Measurements from ENCODE around the gene SKIL.
"Not testable (repeated sequence)": the region's sequence is repeated elsewhere in the genome, so short reads cannot be mapped to it uniquely, and the experiment has no call there.

The SKIL gene

GRCh38 chr3:170357176-170358041 lies at the start of gene SKIL:
SKIL (plus strand) TSS chr3:170357715; CDS start chr3:170360332, 2,617 bp downstream.
- DNase-seq (ENCODE audit: low spot score): peak; percentile 94

DNA sequence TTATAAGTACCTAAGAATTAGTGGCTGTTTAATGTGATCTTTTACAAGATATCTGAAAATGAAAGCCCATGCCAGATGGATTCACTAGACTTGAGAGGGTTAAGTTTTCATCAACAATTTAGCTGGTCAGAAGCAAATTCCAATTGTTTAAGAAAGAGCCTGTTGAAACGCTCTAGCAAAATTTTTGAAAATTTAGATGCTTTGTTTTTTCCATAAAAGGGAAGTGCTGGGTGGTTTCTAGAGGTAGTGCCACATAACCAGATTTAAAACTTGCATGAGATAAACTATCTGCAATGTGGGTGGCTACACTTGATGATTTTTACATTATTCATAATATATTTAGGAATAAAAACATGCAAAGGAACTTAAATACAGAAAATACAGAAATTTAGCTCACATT lies 48.5 kb upstream of the SKIL start:
- no peak for DNase-seq (ENCODE audit: low spot score)

- no peak for DNase-seq (ENCODE audit: low spot score)
Measured at GRCh38 chr3:170317954-170318353, 39.6 kb upstream of the SKIL start.

DNA sequence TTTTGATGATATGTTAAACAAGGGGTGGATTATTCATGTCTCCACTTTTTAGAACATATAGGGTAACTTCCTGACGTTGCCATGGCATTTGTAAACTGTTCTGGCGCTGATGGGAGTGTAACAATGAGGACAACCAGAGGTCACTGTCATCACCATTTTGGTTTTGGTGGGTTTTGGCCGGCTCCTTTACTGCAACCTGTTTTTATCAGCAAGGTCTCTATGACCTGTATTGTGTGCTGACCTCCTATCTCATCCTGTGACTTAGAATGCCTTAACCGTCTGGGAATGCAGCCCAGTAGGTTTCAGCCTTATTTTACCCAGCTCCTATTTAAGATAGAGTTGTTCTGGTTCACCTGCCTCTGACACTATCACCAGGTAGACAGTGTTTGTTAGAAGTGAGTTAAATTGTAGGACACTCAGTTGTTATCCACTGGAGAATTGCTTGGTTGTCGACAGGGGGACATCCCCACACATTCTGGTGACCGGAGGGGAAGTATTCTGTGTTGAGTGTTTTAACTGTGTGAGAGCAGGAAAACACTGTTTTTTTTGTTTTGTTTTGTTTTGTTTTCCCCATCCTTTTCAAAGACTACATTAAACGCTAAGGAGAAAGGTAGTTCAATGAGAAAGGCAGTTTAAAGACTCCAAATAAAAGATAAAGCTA lies 36.9 kb upstream of the SKIL start:
- no peak for DNase-seq (ENCODE audit: low spot score)

DNA sequence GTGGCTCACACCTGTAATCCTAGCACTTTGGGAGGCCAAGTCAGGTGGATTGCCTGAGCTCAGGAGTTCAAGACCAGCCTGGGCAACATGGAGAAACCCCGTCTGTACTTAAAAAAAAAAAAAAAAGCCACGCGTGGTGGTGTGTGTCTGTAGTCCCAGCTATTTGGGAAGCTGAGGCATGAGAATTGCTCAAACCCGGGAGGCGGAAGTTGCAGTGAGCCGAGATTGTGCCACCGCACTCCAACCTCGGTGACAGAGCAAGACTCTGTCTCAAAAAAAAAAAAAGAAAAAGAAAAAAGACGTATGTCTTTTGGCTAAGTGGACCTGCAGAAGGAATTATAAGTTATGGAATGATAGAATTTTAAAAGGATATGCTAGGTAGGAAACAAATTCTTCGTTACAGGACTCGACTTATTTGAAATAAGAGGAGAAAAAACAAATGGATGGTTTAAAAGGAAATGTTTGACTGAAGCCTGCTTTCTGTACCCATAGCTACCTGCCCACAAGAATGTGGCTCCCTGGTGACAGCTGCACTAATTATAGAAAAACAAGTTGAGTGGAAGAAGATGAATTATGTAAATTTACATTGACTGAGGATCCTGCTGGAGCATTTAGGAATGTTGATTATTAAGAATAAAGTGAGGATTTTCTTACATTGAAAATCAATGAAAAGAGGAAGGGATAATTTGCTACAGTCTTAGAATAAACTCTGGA lies 36.0 kb upstream of the SKIL start:
- peak; percentile 29 for DNase-seq (ENCODE audit: low spot score)

DNA sequence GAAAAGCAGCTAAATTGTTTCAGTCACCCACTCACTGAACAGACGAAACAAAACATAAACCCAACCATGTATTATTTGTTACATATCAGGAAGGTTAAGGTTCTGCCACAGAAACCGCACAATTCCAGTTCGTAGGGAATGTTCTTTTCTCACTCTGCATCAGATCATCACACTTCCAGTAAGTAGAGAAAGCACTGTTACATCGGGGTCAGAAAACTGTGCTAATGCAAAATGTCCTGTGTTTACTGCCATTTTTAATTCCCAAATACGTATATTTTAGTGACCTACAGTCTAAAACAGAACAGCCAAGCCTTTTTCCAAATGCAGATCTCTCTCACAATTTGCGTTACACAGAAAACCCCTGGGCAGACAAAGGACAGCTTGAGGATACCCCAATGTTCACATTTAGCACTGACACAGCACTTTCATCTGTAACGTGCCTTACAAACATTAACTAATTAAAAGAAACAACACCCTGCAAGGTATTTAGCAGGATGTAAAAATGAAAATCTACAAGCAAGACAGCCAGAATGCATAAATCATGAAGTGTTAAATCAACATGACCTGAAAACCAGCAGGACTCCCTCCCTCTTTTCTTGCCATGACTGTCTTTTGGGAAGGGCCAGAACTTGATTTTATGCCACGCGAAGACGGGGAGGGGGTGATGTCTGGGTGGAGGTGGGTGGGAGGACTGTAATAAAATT lies 34.8 kb upstream of the SKIL start:
- DNase-seq (ENCODE audit: low spot score): no peak

DNA sequence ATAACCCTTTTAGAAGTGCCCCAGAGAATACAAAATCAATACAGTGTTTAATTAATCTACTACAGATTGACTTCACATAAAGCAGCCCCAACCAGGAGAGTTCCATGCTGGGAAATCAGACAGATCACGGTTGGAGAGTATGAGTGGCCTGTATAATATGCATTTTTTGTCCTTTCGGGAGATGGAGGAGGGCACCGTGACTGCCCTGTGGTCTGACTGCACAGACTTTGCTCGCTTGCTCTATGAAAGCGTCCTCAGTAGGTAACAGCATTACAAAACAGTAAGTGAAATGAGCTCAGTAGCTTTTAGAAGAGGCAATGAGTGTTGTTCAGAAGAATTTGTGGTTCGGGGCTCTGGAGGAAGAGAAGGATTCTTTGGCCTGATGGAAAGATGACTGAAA lies 34.2 kb upstream of the SKIL start:
- no peak for DNase-seq (ENCODE audit: low spot score)

- DNase-seq (ENCODE audit: low spot score): no peak
Measured at GRCh38 chr3:170324962-170325361, 32.6 kb upstream of the SKIL start.

DNA sequence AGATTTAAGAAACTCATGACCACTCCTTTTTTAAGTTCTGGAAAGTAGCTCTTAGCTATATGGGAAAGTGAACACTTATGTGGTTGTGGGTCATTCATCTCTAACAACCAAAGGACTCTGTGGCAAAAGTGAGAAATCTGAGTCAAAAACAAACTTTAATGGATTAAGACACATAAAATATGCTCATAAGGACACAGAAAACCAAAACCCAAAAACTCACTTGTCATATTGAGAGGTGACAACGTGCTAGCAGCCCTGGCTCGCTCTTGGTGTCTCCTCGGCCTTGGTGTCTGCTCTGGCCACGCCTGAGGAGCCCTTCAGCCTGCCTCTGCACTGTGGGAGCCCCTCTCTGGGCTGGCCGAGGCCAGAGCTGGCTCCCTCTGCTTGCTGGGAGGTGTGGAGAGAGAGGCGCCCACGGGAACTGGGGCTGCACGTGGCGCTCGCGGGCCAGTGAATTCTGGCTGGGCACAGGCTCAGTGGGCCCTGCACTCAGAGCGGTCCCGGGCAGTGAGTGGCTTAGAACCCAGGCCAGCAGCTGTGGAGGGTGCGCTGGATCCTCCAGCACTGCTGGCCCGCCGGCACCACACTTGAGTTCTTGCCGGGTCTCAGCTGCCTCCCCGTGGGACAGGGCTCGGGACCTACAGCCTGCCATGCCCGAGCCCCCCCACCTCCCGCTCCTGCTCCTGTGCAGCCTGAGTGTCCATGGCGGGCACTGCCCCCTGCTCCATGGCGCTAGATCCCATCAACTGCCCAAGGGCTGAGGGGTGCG lies 30.3 kb upstream of the SKIL start:
- DNase-seq (ENCODE audit: low spot score): no peak

GRCh38 chr3:170327868-170328548 lies 29.5 kb upstream of the SKIL start:
- DNase-seq (ENCODE audit: low spot score): not testable (repeated sequence)

DNA sequence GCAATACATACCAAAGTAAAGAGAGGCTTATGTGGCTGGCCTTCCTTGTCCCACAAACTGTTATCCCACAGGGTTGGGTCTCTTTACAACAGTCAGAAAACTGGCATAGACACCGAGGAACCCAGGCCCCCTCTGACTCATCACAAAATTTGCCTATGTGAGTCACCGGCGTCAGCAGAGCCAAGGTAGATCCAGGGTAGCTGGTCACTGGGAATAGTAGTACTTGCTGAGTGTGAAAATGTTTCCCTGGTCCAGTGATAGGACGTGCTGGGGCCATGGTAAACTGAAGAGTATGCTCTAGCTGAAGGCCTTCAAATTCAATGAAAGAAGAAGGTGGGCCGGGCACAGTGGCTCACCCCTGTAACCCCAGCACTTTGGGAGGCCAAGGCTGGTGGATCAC lies 27.1 kb upstream of the SKIL start:
- peak; percentile 43 for DNase-seq (ENCODE audit: low spot score)

DNA sequence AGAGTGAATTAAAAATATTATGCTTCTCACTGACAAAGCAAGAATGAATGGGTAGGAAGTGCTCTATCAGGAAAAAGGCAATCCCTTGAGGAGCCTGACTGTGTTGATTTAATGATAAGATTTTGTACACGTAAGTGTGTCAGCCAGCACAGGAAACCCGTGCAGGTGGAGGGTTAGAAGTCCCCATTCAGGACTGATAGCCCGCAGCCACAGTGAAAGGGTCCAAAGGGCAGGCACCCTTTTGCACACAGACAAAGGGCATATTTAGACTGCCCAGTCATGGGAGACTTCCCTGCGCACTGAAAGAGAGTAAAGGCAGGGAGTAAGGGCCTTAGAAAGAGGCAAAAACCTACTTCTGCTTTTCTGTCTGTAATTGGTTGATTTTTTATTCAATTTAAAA lies 26.4 kb upstream of the SKIL start:
- DNase-seq (ENCODE audit: low spot score): no peak

GRCh38 chr3:170337420-170337819 lies 20.1 kb upstream of the SKIL start:
- no peak for DNase-seq (ENCODE audit: low spot score)

DNA sequence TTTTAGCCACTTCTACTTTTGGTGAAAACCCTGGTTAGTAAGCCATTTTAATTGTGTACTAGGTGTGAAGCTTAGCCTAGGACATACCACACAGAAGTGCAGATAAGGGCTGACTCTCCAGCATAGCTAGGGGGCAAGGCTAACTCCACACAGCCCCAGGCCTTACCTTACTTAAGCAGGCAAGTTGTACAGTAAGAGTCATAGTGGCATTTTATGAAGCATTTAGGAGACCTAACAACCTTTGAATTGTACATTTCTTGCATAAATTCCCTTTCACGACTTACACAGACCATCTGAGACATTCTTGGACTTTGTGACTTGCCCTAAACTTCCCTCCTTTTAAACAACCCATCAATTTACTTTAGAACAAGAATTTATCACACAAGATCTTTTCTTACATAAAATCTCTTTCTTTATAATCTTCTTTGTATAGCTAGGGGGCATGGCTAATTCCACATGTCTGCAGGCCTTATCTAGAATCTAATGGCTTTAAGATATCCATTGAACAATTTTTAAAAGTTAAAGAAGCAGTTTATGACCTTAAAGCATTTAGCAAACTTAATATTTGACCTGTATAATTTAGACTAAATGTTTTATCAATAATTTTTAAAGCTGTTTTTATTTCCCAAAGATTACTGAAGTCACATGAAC lies 18.7 kb upstream of the SKIL start:
- DNase-seq (ENCODE audit: low spot score): no peak

DNA sequence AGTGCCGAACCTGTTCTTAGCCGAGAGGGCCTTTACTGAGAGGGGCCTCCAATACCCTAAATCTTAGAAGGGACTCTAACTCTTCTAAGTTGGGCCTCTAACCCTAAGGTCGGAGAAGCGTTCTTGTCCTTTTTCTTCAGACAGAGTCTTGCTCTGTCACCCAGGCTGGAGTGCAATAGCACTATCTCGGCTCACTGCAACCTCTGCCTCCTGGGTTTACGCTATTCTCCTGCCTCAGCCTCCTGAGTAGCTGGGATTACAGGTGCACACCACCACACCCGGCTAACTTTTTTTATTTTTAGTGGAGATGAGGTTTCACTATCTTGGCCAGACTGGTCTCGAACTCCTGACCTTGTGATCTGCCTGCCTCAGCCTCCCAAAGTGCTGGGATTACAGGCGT lies 15.2 kb upstream of the SKIL start:
- not testable (repeated sequence) for DNase-seq (ENCODE audit: low spot score)

GRCh38 chr3:170343859-170344258 lies 13.7 kb upstream of the SKIL start:
- not testable (repeated sequence) for DNase-seq (ENCODE audit: low spot score)

GRCh38 chr3:170344971-170345370 lies 12.5 kb upstream of the SKIL start:
- no peak for DNase-seq (ENCODE audit: low spot score)

DNA sequence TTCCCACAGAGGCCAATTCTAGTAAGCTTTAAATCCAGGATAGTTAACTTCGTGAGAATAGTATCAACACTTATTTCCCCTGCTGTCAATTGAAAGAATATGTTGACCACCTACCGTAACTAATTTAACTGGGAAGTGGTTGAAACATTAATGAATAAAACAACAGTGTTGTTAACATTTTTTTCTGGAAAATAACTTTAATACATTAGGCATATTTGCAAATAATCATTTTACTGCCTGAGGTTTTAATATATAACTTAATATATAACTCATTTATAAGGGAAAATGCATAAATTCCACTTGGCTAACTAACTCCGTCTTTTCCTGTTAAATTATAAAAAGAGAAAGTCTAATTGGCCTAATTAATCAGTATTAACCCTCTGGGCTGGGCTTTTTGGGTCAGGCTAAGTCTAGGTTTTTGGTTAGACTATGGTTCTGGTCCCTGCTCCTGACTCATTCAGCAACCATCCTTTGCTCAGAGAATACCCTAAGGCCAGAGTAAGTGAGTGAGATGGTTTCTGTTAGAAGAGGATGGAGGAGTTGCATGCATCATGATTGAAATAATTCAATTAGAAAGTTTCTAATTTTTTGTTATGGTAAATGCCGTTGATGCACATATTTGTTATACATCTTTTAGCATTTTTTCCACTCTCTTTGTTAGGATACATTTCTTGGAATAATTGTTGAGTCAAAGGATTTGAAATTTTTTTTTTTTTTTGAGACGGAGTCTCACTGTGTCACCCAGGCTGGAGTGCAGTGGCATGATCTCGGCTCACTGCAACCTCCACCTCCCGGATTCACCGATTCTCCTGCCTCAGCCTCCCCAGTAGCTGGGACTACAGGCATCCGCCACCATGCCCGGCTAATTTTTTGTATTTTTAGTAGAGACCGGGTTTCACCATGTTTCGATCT lies 10.8 kb upstream of the SKIL start:
- DNase-seq (ENCODE audit: low spot score): peak; percentile 67
